Sigmoid colon (tissue), 4 donors: ENCODE measurements around the gene NF2.

ENCODE experiments used
- CTCF ChIP-seq, 4 experiments: fragments of 450-650 bp in 3 of 4; fragments of 200-600 bp in 1 of 4; IDR thresholded peaks; one replicate each; pipeline ENCODE4 v1.5.1; 2016 to 2019; ENCODE audit warnings: antibody characterized with exemption in 4 of 4, mild to moderate bottlenecking in 3 of 4, moderate library complexity in 2 of 4
- EP300 ChIP-seq, 4 donors: sonication (generic); formaldehyde crosslinking; IDR thresholded peaks; one replicate each; pipeline ENCODE4 v1.6.1; 2017; ENCODE audit warnings: antibody characterized with exemption in 4 of 4
- POLR2A ChIP-seq, 2 donors: fragments of 450-650 bp; IDR thresholded peaks; one replicate each; pipeline ENCODE4 v1.6.1; 2016; ENCODE audit warnings: antibody characterized with exemption in 2 of 2, mild to moderate bottlenecking in 2 of 2, moderate library complexity in 2 of 2
- POLR2AphosphoS5 ChIP-seq, 4 donors: sonication (generic); formaldehyde crosslinking; IDR thresholded peaks; one replicate each; pipeline ENCODE4 v1.6.1; 2017; ENCODE audit warnings: antibody characterized with exemption in 4 of 4

GRCh38 chr22:29702000-29702930 is 98.8 kb downstream of the NF2 start:
- TF ChIP-seq CTCF (IDR thresholded peaks at IDR 0.05) (no peak), POLR2A (IDR thresholded peaks at IDR 0.05) (no peak), POLR2AphosphoS5 (IDR thresholded peaks at IDR 0.05) (no peak), EP300 (IDR thresholded peaks at IDR 0.05) (no peak)
